ENCODE results near the gene DENND6A. TPM values are rescaled to one million over a fixed set of nuclear protein-coding genes. Genes with fewer than 3 reads are reported as not detected.

The DENND6A gene, protein sequence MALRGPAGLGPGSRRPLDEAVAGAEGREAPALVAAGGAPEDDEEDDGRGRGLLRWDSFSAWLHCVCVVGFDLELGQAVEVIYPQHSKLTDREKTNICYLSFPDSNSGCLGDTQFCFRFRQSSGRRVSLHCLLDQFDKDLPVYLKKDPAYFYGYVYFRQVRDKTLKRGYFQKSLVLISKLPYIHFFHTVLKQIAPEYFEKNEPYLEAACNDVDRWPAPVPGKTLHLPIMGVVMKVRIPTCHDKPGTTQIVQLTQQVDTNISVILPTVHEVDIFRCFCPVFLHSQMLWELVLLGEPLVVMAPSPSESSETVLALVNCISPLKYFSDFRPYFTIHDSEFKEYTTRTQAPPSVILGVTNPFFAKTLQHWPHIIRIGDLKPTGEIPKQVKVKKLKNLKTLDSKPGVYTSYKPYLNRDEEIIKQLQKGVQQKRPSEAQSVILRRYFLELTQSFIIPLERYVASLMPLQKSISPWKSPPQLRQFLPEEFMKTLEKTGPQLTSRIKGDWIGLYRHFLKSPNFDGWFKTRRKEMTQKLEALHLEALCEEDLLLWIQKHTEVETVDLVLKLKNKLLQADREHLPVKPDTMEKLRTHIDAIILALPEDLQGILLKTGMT
- total RNA-seq: 10 to 100 TPM; 30.6 to 31.9 TPM

- Mint-ChIP-seq H3K36me3 (peaks cover 2% of the 10 kb centered on the region), H3K4me3 (peak within 1 kb of the TSS; percentile 92), H3K27me3 (no peaks in the 10 kb centered on the region), H3K27ac (peak within 1 kb of the TSS; percentile 85), H3K4me1 (peaks cover 30% of the 10 kb centered on the region), H3K9me3 (no peaks in the 10 kb centered on the region)
- POLR2A ChIA-PET: interaction anchor here (0.6 to 2.3 kb wide), 8 partner anchors 21 to 290 kb away, joined by 3 to 15 read pairs (median 6); partner anchors contain the start of genes ARF4, PDE12 and SLMAP
- DNase-seq: peak; percentile 98
- peak; percentile 84 for ATAC-seq (ENCODE audit: low read depth)
Observed at GRCh38 chr3:57692396-57693147, at the start of gene DENND6A. TSS of gene DENND6A (minus strand) at chr3:57693077. CDS start at chr3:57693018, 59 bp downstream.

GRCh38 chr3:57740027-57740426 lies 47.1 kb upstream of the DENND6A start:
- ATAC-seq (ENCODE audit: low read depth) (no peak), DNase-seq (no peak)
- Mint-ChIP-seq H3K36me3 (no peaks in the 10 kb centered on the region), H3K4me3 (no peak overlapping the region), H3K27me3 (peaks cover 2% of the 10 kb centered on the region), H3K9me3 (no peaks in the 10 kb centered on the region), H3K4me1 (peaks cover 6% of the 10 kb centered on the region), H3K27ac (no peak overlapping the region)
- POLR2A ChIA-PET: interaction anchor here (0.7 kb wide), 1 partner anchor 86 kb away, joined by 3 read pairs; no protein-coding TSS in a partner anchor

- no peak overlapping the region for H3K27ac Mint-ChIP-seq
- ATAC-seq (ENCODE audit: low read depth) (no peak), DNase-seq (no peak)
- H3K9me3 Mint-ChIP-seq: no peaks in the 10 kb centered on the region
- H3K4me3 Mint-ChIP-seq: no peak overlapping the region
- H3K36me3 Mint-ChIP-seq: no peaks in the 10 kb centered on the region
- peaks cover 4% of the 10 kb centered on the region for H3K4me1 Mint-ChIP-seq
- no peaks in the 10 kb centered on the region for H3K27me3 Mint-ChIP-seq
- POLR2A ChIA-PET: no interaction called here
Observed at GRCh38 chr3:57738391-57738790, 45.5 kb upstream of the DENND6A start.

DNA sequence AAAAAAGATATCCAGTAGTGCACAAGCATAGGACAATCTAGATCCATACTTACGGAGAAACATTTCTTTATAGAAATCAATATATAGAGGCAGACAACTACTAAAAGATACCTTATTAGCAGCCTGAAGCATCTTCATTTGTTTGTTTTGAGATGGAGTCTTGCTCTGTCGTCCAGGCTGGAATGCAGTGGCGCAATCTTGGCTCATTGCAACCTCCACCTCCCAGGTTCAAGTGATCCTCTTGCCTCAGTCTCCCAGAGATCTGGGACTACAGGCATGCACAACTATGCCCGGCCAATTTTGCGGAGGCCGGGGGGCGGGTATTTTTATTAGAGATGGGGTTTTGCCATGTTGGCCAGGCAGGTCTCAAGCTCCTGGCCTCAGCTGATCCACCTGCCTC lies 45.0 kb upstream of the DENND6A start:
- ATAC-seq (ENCODE audit: low read depth) (no peak), DNase-seq (no peak)
- no peaks in the 10 kb centered on the region for H3K9me3 Mint-ChIP-seq
- peaks cover 4% of the 10 kb centered on the region for H3K4me1 Mint-ChIP-seq
- POLR2A ChIA-PET: no interaction called here
- H3K27me3 Mint-ChIP-seq: no peaks in the 10 kb centered on the region
- H3K36me3 Mint-ChIP-seq: no peaks in the 10 kb centered on the region
- no peak overlapping the region for H3K27ac Mint-ChIP-seq
- no peak overlapping the region for H3K4me3 Mint-ChIP-seq

DNA sequence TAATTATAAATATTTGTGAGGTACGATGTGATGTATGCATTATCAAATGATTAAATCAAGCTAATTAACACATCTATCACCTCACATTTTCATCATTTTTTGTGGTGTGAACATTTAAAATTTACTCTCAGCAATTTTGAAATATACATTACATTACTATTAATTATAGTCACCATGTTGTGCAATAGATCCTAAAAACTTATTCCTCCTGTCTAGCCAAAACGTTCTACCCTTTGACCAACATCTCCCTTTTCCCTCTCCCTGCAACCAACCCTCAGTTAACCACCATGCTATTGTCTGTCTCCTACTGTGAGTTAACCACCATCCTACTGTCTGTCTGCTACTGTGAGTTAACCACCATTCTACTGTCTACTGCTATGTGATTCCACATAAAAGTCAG lies 42.5 kb upstream of the DENND6A start:
- POLR2A ChIA-PET: interaction anchor here (0.7 kb wide), 1 partner anchor 11 kb away, joined by 3 read pairs; no protein-coding TSS in a partner anchor
- ATAC-seq (ENCODE audit: low read depth) (no peak), DNase-seq (no peak)
- Mint-ChIP-seq H3K4me3 (no peak overlapping the region), H3K9me3 (no peaks in the 10 kb centered on the region), H3K27me3 (no peaks in the 10 kb centered on the region), H3K4me1 (peaks cover 4% of the 10 kb centered on the region), H3K36me3 (no peaks in the 10 kb centered on the region), H3K27ac (no peak overlapping the region)

DNA sequence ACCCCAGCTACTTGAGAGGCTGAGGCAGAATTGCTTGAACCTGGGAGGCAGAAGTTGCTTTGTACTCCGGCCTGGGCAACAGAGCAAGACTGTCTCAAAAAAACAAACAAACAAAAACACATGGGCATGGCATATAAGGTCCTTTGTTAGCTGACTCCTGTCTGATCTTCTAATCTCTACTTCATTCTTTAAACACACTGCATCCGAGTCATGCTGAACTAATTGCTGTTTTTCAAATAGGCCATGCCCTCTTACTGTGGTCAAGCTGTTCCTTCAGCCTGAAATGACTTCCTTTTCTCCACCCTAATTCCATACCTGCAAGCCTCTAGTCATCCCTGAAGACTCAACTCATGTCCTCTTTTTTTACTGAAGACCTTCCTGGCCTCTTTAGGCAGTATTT lies 40.9 kb upstream of the DENND6A start:
- Mint-ChIP-seq H3K4me1 (peaks cover 4% of the 10 kb centered on the region), H3K36me3 (no peaks in the 10 kb centered on the region), H3K9me3 (no peaks in the 10 kb centered on the region), H3K27ac (no peak overlapping the region), H3K27me3 (no peaks in the 10 kb centered on the region), H3K4me3 (no peak overlapping the region)
- POLR2A ChIA-PET: no interaction called here
- DNase-seq: no peak
- no peak for ATAC-seq (ENCODE audit: low read depth)

GRCh38 chr3:57731311-57731710 lies 38.4 kb upstream of the DENND6A start:
- Mint-ChIP-seq H3K9me3 (no peaks in the 10 kb centered on the region), H3K27me3 (no peaks in the 10 kb centered on the region), H3K4me3 (no peak overlapping the region), H3K27ac (no peak overlapping the region), H3K4me1 (peaks cover 3% of the 10 kb centered on the region), H3K36me3 (no peaks in the 10 kb centered on the region)
- POLR2A ChIA-PET: no interaction called here
- ATAC-seq (ENCODE audit: low read depth) (no peak), DNase-seq (no peak)

DNA sequence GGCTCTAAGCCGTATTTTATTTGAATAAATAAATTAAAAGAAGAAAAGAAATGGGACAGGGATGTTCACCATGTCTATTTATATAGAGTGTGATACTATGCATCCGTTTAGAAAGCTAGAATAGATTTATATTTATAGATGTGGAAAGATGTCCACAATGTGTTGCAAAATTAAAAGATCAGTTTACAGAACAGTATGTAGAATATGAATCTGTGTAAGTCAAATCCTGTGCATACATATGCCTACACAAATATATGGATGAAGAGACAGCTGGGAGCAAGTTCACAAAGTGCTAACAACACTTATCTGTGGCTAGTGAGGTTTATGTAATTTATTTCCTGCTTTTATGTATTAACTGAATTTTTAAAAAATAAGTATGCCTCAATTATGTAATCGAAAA lies 37.8 kb upstream of the DENND6A start:
- DNase-seq: no peak
- Mint-ChIP-seq H3K27ac (no peak overlapping the region), H3K36me3 (no peaks in the 10 kb centered on the region), H3K27me3 (no peaks in the 10 kb centered on the region), H3K4me3 (no peak overlapping the region), H3K9me3 (no peaks in the 10 kb centered on the region), H3K4me1 (peaks cover 3% of the 10 kb centered on the region)
- POLR2A ChIA-PET: no interaction called here
- ATAC-seq (ENCODE audit: low read depth): no peak

DNA sequence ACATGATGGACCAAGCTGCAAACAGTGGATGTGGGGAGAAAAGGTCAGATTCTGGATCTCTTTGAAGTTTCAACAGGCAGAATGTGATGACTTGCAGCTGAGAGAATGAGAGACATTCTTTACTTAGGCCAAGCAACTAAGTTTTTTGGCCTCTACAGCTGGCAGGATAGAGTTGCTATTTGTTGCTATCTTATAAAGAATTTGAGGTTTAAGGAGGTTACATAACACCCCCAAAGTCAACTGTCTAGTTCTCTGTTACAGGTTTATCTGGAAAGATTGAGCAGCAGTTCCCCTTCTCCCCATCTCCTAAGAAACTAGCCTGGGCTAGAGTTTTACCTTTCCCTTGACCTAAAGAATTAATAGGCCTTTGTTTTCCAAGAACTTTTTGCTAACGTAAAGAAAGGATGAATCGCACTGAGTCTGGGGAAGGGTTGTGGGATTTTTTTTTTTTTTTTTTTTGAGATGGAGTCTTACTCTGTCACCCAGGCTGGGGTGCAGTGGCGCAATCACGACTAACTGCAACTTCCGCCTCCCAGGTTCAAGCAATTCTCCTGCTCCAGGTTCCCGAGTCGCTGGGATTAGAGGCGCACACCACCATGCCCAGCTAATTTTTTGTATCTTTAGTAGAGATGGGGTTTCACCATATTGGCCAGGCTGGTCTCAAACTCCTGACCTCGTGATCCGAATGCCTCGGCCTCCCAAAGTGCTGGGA lies 36.6 kb upstream of the DENND6A start:
- no peaks in the 10 kb centered on the region for H3K4me1 Mint-ChIP-seq
- H3K27me3 Mint-ChIP-seq: no peaks in the 10 kb centered on the region
- no peak for DNase-seq
- H3K9me3 Mint-ChIP-seq: no peaks in the 10 kb centered on the region
- H3K4me3 Mint-ChIP-seq: no peak overlapping the region
- no peak for ATAC-seq (ENCODE audit: low read depth)
- POLR2A ChIA-PET: no interaction called here
- no peak overlapping the region for H3K27ac Mint-ChIP-seq
- H3K36me3 Mint-ChIP-seq: no peaks in the 10 kb centered on the region

DNA sequence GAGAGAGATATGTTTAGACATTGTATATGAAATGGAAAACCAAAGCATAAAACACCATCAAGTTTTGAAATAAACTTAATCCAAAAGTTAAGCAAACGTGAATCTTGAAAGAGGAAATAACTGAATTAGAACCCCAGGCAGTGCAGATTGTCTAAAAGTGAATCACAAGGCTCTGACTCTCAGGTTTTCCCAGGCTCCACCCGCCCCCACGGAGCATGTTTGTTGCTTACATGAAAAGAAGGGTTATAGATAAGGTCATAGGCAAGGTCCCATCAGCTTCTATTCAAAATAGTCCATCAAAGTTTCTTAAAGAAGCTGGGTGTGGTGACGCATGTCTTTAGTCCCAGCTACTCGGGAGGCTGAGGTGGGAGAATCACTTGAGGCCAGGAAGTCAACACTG lies 34.2 kb upstream of the DENND6A start:
- Mint-ChIP-seq H3K9me3 (no peaks in the 10 kb centered on the region), H3K4me1 (no peaks in the 10 kb centered on the region), H3K36me3 (no peaks in the 10 kb centered on the region), H3K27ac (no peak overlapping the region), H3K27me3 (peaks cover 2% of the 10 kb centered on the region), H3K4me3 (no peak overlapping the region)
- DNase-seq (no peak), ATAC-seq (ENCODE audit: low read depth) (no peak)
- POLR2A ChIA-PET: no interaction called here

GRCh38 chr3:57726397-57726796 lies 33.5 kb upstream of the DENND6A start:
- Mint-ChIP-seq H3K36me3 (no peaks in the 10 kb centered on the region), H3K27ac (no peak overlapping the region), H3K4me1 (no peaks in the 10 kb centered on the region), H3K4me3 (no peak overlapping the region), H3K9me3 (no peaks in the 10 kb centered on the region), H3K27me3 (peaks cover 2% of the 10 kb centered on the region)
- no peak for ATAC-seq (ENCODE audit: low read depth)
- POLR2A ChIA-PET: no interaction called here
- no peak for DNase-seq

- POLR2A ChIA-PET: no interaction called here
- no peak overlapping the region for H3K4me3 Mint-ChIP-seq
- H3K27ac Mint-ChIP-seq: no peak overlapping the region
- no peak for ATAC-seq (ENCODE audit: low read depth)
- no peak for DNase-seq
- H3K27me3 Mint-ChIP-seq: peaks cover 2% of the 10 kb centered on the region
- no peaks in the 10 kb centered on the region for H3K9me3 Mint-ChIP-seq
- H3K4me1 Mint-ChIP-seq: no peaks in the 10 kb centered on the region
- H3K36me3 Mint-ChIP-seq: no peaks in the 10 kb centered on the region
Observed at GRCh38 chr3:57718118-57718517, 25.2 kb upstream of the DENND6A start.

DNA sequence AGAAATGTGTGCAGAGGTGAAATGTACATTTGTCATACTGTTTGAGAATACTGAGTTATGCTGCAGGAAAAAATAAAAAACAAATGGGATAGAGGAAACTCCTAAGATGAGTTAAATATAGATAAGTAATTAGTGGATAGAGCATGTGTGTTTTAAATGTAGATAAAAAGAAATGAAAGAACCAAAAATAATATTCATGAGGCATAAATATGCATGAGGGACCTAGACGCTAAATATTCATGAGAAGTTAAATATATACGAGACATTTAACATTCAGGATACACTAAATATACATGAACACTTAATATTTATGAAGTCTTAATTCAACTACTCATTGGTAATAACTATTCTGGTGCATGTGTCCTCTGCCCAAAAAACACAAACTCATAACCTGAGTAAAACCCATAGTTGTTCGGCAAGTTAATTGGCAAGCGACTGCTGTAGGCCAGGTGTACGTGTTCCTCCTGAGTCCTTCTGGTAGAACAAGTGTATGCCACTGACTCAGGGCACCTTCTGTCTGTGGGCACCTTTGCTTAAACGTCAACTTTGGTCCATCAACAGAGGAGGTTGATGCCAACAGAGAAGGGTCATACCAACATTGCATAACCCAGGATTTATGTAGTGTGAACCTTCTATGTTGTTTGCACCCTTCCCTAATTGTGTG lies 24.5 kb upstream of the DENND6A start:
- no peak for ATAC-seq (ENCODE audit: low read depth)
- POLR2A ChIA-PET: no interaction called here
- H3K9me3 Mint-ChIP-seq: no peaks in the 10 kb centered on the region
- H3K27ac Mint-ChIP-seq: no peak overlapping the region
- no peak for DNase-seq
- peaks cover 2% of the 10 kb centered on the region for H3K27me3 Mint-ChIP-seq
- no peak overlapping the region for H3K4me3 Mint-ChIP-seq
- H3K4me1 Mint-ChIP-seq: no peaks in the 10 kb centered on the region
- H3K36me3 Mint-ChIP-seq: no peaks in the 10 kb centered on the region
